ENCODE data around the gene CKAP4.

The CKAP4 gene

GRCh38 chr12:106274575-106275121 lies 26.8 kb upstream of the CKAP4 start:
- H3K4me3 ChIP-seq (ENCODE audit: control insufficient read depth, low read depth, low read length), result no peak overlapping the region
- no peak for TF ChIP-seq CTCF (conservative IDR thresholded peaks at IDR 0.05; ENCODE audit: control insufficient read depth, insufficient read depth, low read depth, low read length)
- DNase-seq (ENCODE audit: low read depth), result peak; percentile 49

GRCh38 chr12:106274012-106274411 lies 26.2 kb upstream of the CKAP4 start:
- no peak for DNase-seq (ENCODE audit: low read depth)
- no peak overlapping the region for H3K4me3 ChIP-seq (ENCODE audit: control insufficient read depth, low read depth, low read length)
- no peak for TF ChIP-seq CTCF (conservative IDR thresholded peaks at IDR 0.05; ENCODE audit: control insufficient read depth, insufficient read depth, low read depth, low read length)

- H3K4me3 ChIP-seq (ENCODE audit: control insufficient read depth, low read depth, low read length), result no peak overlapping the region
- TF ChIP-seq CTCF (conservative IDR thresholded peaks at IDR 0.05; ENCODE audit: control insufficient read depth, insufficient read depth, low read depth, low read length), result no peak
- no peak for DNase-seq (ENCODE audit: low read depth)
Observed at GRCh38 chr12:106273491-106273890, 25.7 kb upstream of the CKAP4 start.

GRCh38 chr12:106271575-106272505 lies 24.0 kb upstream of the CKAP4 start:
- H3K4me3 ChIP-seq (ENCODE audit: control insufficient read depth, low read depth, low read length), result no peak overlapping the region
- no peak for TF ChIP-seq CTCF (conservative IDR thresholded peaks at IDR 0.05; ENCODE audit: control insufficient read depth, insufficient read depth, low read depth, low read length)
- DNase-seq (ENCODE audit: low read depth), result no peak

GRCh38 chr12:106269150-106269771 lies 21.4 kb upstream of the CKAP4 start:
- no peak for DNase-seq (ENCODE audit: low read depth)
- no peak overlapping the region for H3K4me3 ChIP-seq (ENCODE audit: control insufficient read depth, low read depth, low read length)

GRCh38 chr12:106267535-106267934 lies 19.7 kb upstream of the CKAP4 start:
- no peak for DNase-seq (ENCODE audit: low read depth)
- H3K4me3 ChIP-seq (ENCODE audit: control insufficient read depth, low read depth, low read length), result no peak overlapping the region
- no peak for TF ChIP-seq CTCF (conservative IDR thresholded peaks at IDR 0.05; ENCODE audit: control insufficient read depth, insufficient read depth, low read depth, low read length)

More at GRCh38 chr12:106269150-106269771, 21.4 kb upstream of the CKAP4 start:
- TF ChIP-seq CTCF (conservative IDR thresholded peaks at IDR 0.05; ENCODE audit: control insufficient read depth, insufficient read depth, low read depth, low read length), result no peak

Measured in fibroblast of mammary gland (primary cell).